ENCODE results near the gene MVK.

MVK gene

DNA sequence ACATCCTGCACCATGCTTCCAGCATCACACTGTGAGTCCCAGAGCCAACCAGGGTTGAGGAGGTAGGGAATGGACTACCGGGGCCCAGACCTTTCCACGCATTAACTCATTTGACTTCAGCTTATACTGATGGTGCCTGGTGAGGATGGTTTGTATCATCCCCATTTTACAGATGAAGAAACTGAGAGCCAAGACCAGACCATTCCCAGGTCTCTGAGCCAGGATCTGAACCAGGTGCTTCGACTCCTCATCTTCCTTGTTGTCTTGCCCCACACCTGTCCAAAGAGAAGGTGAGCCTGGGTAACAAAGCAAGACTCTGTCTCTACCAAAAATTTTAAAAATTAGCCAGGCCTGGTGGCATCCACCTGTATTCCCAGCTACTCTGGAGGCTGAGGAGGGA lies 64.4 kb downstream of the MVK start:
- no peak for DNase-seq

DNA sequence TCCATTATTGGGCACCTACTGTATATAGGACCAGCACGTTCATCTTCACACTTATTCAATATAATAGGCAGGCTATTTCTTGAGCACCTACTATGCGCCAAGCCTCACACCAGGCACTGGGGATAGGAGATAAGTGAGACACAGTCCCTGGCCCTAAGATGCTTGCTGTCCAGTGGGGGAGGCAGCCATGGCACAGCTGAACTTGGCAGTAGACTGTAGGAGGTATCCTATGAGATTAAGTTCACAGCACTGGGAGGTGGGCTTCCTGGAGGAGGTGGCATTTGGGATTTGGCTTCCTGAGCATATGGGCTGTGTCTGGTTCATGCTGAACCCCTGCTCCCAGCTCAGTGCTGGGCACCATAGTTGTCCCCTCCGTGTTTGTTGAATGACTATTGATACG lies 65.1 kb downstream of the MVK start:
- no peak for DNase-seq

DNA sequence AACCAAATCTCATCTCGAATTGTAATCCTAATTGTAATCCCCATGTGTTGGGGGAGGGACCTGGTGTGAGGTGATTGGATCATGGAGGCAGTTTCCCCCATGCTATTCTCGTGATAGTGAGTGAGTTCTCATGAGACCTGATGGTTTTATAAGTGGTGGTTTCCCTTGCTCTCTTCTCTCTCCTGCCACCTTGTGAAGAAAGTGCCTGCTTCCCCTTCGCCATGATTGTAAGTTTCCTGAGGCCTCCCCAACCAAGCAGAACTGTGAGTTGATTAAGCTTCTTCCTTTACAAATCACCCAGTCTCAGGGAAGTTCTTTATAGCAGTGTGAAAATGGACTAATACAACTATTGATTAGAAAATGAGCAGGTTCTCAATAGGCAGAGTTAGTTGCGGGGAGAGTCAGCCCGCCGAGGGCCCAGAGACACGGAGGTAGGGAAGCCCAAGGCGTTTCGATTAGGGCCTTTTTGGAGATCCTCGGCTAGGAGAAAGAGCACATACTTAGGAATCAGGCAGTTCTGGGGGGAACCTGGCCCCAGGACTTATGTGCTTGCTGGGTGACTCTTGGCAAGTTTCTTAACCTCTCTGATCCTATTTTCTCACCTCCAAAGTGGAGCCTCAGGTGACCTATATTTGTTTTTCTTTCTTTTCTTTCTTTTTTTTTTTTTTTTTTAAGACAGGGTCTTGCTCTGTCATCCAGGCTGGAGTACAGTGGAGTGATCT lies 65.7 kb downstream of the MVK start:
- DNase-seq = no peak

DNA sequence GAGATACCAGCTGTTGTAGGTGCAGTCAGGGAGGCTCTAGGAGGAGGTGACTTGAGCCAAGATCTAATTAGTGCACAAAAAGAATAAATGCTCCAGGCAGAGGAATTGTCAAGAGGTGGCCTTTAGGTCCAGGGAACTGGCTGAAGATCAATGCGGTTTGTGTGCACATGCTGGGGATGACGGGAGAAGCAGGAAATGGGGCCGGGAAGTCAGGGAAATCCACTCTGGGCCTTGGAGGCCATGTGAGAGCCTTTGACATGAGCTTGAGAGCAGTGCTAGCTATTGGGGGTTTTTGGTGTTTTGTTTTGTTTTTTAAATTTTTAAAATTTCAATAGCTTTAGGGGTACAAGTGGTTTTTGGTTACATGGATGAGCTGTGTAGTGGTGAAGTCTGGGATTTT lies 67.4 kb downstream of the MVK start:
- DNase-seq = no peak

DNA sequence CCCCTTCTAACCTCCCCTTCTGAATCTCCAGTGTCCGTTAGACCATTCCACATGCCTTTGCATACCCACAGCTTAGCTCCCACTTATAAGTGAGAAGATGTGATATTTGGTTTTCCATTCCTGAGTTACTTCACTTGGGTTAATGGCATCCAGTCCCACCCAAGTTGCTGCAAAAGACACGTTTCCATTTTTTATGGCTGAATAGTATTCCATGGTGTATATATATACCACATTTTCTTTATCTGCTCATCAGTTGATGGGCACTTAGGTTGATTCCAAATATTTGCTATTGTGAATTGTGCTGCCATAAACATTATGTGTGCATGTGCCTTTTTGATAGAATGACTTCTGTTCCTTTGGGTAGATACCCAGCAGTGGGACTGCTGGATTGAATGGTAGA lies 67.8 kb downstream of the MVK start:
- DNase-seq = no peak

DNA sequence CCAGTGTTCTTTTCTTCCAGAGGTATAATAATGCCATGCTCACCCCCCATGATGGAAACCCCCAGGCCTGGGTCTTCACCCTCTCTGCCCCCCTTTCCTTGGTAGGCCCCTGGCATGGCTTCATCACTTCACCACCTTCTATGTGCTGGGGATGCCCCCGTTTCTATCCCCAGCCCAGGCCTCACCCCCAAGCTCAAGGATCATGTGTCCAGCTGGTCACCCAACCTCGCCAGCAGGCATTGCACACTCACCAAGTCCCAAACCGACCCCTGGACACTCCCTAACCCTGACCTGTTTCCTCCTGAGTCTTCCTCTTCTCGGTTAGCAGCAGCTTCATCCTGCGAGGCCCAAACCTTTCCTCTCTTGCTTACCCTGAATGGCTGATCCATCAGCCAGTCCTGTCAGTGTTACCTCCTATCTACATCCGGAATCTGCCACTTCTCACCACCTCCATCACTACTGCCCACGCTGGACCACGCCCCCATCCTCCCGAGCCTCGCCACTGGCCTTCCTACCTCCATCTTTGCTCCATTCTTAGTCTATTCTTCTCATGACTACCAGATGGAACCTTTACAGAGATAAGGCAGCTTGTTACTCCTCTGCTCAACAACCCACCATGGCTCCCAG lies 69.0 kb downstream of the MVK start:
- no peak for DNase-seq

DNA sequence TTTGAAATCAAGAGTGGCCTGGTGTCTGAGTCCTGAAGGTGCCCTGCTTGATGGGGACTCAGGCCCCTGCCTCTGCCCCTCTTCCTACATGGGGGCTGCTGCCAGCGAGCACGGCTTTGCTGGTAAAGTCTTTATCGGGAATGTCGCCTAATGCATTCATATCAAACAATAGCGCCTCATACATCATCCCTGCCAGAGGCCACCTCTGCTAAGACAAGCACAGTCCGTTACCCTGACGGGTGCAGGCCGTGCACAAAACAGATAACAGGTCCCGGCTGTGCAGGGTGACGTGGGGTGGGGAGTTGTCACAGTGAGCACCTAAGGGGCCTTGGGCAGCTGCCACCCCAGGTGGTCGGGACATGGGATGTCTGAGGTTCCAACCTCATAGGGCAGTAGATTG lies 71.6 kb downstream of the MVK start:
- DNase-seq = no peak

DNA sequence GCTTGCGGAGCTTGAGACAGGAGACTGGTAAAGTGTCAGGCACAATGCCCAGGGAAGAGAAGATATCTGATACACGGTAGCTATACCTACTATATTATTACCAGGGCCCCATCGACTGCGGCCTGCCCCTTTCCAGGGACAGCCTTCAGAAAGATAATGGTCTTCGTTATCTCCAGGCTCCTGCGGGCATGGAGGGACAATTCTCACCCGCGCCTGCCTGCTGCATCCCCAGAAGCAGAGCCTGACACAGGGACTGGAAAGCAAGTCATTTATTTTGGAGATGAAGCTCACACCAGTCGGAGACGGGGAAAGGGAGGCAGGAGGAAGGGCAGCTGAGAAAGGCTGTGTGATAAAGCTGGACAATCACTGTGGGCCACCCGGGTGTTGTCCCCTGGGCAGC lies 72.1 kb downstream of the MVK start:
- no peak for DNase-seq

Data from GDM1 (cell line).